Posterior vena cava (tissue), 2 donors: ENCODE data around the gene IGFN1. TPM values are rescaled to one million over a fixed set of nuclear protein-coding genes. Genes with fewer than 3 reads are reported as not detected.
"Not testable (repeated sequence)": the region's sequence is repeated elsewhere in the genome, so short reads cannot be mapped to it uniquely, and the experiment has no call there.

Experiments
- DNase-seq: peaks from one replicate; pipeline ENCODE4 v3.0.0-alpha.2; 2020; ENCODE audit warnings: low spot score
- intact Hi-C, 2 donors: fragments of 100-400 bp; cut with DNase I; formaldehyde crosslinking; loops; one replicate each; pipeline versions ENCODE4 v1.14.1 to v1.14.2; 2022 to 2023
- total RNA-seq, 2 donors: library from RNA; stranded (reverse); fragmentation: NEBNext Ultra II Directional; extraction: Animal tissue kit (Norgen Biotek cat#: 25700); gene quantifications; one replicate each; pipeline ENCODE4 v1.2.1, GENCODE V29; 2021
- donor health status: DM: yes; HTN: yes; CAD: no.
- donor health status: DM: yes; HTN: yes; CAD: no.

IGFN1 gene
- total RNA-seq, 2 donors from 2014 or later = 0.90 to 3.4 TPM

DNA sequence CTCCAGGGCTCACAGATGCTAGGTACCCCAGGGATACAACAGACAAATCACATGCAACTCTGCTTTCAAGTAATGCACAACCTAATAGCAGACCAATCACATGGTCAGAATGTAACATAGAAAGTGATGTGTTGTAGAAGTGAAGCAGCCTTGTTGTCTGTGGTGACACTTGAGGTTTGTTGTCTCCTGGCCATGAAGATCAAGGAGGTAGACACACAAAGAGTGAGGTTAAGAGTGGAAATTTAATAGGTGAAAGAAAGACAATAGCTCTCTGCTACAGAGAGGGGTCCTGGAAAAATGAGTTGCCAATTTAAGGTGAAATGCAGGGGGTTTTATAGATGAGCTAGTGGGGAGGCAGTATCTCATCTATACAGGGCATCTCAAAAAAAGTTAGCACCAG, 33.8 kb upstream of the IGFN1 start:
- intact Hi-C loops = no loop called here

DNA sequence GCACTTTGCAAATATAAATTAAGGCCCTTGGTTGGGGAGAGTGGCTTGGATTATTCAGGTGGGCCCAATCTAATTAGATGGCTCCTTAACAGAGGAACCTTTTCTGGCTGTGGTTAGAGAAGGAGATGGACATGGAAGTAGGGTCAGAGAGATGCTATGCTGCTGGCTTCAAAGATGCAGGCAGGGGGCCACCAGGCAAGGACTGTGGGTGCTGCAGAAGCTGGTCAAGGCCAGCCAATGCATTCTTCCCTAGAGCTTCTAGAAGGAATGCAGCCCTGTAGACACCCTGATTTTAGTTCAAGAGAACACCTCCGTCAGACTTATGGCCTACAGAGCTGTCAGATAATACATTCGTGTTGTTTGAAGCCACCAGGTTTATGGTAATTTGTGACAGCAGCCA, 32.7 kb upstream of the IGFN1 start:
- no peak for DNase-seq
- intact Hi-C loops = no loop called here

More for the DNA sequence above, 33.8 kb upstream of the IGFN1 start:
- DNase-seq = no peak

GRCh38 chr1:201163036-201163435, 27.6 kb upstream of the IGFN1 start:
- DNase-seq, intact Hi-C loops: not testable (repeated sequence)

DNA sequence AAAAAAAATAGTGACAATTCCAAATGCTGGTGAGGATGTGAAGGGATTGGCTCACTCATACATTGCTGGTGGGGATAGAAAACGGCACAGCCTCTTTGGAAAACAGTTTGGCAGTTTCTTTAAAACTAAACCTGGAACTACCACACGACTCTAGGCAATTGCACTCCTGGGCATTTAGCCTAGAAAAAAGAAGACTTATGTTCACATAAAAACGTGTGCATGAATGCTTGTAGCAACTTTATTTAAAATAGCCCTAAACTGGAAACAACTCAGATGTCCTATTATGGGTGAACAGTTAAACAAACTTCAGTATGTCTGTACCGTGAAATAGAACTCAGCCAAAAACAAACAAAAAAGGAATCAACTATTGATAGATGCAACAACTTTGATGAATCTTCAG, 26.9 kb upstream of the IGFN1 start:
- DNase-seq = no peak
- intact Hi-C loops = no loop called here

- intact Hi-C loops = no loop called here
- DNase-seq = no peak
Observed at GRCh38 chr1:201164645-201165044, 26.0 kb upstream of the IGFN1 start.

DNA sequence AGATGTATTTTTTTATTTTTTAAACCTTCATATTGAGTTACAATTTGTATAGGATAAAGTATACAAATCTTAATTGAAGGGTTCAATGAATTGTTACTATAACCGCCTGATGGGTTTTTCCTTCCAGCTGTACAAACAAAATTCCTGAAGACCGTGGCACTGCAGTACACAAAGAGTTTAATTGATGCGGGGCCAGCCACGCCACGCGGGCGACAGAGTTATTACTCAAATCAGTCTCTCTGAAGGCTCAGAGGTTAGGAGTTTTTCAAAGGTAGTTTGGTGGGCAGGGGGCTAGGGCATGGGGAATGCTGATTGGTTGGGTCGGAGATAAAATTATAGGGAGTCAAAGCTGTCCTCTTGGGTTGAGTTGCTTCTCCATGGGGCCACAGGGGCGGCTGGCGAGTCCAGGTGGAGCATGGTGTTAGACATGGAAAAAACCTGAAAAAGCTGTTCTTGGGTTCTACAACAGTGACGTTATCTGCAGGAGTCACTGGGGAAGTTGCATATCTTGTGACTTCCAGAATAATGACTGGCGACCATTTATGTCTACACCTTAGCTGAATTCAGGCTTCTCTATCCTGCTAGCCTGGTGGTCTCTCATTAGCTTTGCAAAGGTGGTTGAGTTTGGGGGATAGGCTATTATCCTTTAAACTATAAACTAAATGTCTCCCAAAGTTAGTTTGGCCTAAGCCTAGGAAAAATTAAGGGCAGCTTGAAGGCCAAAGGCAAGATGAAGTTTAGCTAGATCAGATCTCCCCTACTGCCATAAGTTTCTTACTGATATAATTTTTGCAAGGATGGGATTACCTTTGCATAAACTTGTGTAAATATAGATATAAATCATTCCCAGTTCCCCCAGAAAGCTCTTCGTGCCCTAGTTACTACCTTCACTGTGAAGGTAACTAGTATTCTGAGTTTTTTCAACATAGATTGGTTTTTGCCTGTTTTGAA, 23.3 kb upstream of the IGFN1 start:
- intact Hi-C loops = no loop called here
- no peak for DNase-seq

- intact Hi-C loops = no loop called here
Observed at GRCh38 chr1:201169203-201169602, 21.4 kb upstream of the IGFN1 start.

GRCh38 chr1:201169971-201170532, 20.6 kb upstream of the IGFN1 start:
- intact Hi-C loops = no loop called here
- no peak for DNase-seq

More at GRCh38 chr1:201169203-201169602, 21.4 kb upstream of the IGFN1 start:
- no peak for DNase-seq

DNA sequence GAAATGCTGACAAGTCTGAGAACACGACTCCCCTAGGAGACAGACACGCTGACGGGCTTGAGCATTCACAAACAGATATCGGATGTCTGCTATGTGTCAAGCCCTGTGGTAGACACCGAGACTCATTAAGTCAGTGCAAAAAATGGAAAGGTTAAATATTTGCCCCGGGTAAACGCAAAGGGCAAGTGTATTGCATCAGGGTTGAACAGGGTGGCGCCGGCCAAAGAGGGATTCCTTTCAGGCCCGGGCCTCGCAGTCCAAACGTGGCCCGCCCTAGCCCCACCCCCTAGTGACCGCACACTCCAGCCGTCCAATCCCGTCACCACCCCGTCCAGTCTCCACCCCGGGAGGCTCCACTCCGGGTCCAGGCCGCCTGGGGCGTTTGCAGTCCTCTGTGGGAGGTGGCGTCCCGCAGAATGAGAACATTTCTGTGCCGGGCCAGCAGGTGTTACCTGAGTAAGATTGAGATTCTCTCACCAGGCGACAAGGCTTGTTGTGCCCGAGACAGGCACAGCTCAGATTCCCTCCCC, 20.0 kb upstream of the IGFN1 start:
- intact Hi-C loops = no loop called here
- DNase-seq = peak; percentile 98

GRCh38 chr1:201171063-201172036, 19.3 kb upstream of the IGFN1 start:
- DNase-seq = peak; percentile 87
- intact Hi-C loops = no loop called here

DNA sequence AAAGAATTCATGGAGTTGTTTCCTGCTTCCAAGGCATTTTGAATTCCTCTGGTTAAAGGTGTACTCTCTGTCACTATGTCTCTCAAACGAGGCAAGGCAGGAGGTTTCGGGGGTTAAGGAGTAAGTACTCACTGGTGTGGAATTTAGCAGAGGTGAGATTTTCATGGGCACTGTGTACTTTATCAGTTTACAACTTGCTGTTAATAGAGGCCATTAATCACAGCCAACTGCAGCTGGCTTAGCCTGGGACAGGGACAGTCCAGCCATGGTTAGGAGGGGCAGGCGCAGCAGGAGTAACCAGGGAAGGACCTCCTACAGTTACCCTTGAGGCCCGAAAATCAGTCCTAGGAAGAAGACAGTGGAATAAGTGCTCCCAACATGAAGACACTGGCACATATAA, 18.3 kb upstream of the IGFN1 start:
- intact Hi-C loops = no loop called here
- no peak for DNase-seq

DNA sequence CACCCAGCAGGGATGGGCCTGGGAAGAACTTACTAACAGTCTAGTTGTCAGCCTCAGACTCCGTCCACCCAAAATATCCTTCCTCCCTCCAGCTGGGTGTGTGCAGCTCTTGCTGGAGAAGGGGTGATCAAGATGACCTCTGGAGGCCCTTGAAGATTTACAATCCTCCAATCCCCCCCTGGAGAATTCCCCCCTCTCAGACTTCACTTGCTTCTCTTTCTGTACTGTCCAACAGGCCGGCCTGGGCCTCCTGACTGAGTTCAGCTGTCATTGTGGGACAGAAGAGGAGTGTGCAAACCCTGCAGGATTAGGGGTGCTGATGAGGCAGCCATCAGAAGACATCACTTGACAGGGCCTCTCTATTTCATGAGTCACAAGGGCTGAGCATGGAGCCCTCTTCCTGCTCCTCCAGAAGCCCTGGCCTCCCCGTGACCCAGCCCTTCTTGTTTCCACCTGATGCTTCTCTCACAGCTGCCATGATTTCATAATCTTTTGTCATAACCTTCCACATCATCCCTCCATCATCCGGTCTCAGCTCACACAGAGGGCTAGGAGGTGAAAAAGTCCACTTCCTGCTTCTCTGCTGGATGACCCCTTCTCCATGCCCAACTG, 17.5 kb upstream of the IGFN1 start:
- intact Hi-C loops = no loop called here
- no peak for DNase-seq

- no peak for DNase-seq
- intact Hi-C loops = no loop called here
Observed at GRCh38 chr1:201173736-201174135, 16.9 kb upstream of the IGFN1 start.

DNA sequence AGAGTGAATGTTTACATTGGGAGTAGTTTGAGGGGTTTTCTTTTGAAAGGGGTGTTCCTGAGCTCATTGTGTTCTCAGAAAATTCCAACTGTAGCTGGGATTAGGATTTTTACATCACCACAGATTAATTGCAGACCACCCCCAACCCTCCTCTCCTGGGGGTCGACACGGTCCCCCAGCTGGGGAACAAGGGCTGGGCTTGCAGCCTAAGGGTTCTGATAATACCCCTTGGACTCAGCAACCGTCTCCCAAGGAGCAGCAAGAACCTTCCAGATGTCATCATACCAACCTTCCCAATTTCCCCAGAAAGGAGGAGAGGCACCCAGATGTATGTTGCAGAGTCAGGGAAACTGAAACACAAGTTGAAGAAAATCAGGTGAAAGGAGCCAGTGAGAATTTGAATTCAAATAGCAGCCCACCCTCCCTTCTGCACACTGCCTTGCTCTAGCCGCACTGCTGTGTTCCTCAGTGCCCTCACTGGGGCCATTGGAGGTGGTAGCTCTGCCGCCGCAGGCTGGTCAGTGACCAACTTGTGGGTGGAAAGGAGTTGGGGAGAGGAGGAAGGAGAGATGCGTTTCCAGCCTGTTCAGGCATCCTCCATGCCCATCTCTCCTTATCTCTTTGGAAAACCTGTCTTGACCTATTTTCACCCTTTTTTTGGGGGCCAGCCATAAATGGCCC, 14.7 kb upstream of the IGFN1 start:
- no peak for DNase-seq
- intact Hi-C loops = no loop called here

DNA sequence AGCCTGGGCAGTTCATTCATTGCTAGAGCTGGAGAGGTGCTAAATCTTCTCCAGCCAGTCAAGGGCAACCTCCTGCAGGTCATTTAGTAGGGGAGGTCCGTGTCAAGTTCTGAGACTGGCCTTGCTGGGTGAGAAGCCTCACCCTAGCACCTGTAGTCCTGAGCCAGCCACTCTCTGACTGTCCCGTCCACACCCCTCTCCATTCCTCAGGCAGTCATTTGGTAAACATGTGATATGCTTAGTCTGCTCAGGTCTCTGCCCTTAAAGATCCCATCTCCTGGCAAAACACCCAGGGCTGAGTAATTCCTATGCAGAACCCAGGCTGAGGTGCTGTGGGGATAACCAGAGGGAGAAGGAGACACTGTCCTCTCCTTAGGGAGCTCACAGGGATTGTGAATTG, 13.7 kb upstream of the IGFN1 start:
- intact Hi-C loops = no loop called here
- DNase-seq = no peak

- intact Hi-C loops = no loop called here
- no peak for DNase-seq
Observed at GRCh38 chr1:201178718-201179117, 11.9 kb upstream of the IGFN1 start.

DNA sequence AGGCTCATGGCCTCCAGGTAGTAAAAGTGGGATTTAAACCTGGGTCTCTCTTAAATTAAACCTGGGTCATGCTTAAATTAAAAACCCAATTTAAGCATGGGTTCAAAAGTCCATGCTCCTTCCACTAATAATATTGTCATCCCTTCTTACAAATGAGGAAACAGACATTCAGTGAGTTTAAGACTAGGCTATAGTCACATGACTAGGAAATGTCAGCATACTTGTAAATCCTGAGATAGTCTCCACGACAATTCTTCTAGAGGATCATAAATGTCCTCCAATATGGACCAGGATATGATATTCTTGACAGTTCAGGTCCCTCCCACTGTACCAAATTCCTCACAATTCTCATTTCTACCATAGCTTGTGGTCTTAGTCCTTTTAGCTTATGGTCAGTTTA, 10.5 kb upstream of the IGFN1 start:
- intact Hi-C loops = no loop called here
- no peak for DNase-seq

GRCh38 chr1:201180901-201181300, 9.7 kb upstream of the IGFN1 start:
- DNase-seq = peak; percentile 23
- intact Hi-C loops = no loop called here

DNA sequence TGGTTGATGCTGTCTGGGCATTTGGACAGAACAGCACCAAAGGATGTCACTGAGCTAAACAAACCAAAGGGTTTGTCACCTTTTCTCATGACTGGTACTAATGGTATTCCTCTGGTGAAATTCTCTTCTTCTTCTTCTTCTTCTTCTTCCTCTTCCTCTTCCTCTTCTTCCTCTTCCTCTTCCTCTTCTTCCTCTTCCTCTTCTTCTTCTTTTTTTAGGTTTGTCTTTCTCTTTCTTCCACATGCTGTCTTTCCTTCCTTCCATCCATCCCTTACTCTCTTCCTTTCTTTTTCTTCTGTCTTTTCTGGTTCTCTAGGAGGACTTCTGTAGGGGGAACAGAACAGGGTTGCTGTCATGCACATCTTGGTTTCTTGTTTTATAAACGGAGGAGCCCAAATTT, 9.3 kb upstream of the IGFN1 start:
- intact Hi-C loops = no loop called here
- DNase-seq = no peak
